GM12874 (cell line): ENCODE measurements around the gene TRABD2B.

Experiments
- TF ChIP-seq, protein P1 (sequence below): IDR thresholded peaks from 2 replicates; pipeline ENCODE4 v1.5.1; 2011; ENCODE audit warnings: low read depth, mild to moderate bottlenecking, control low read depth, low read length, moderate library complexity; ENCODE audit not compliant: insufficient read depth

TRABD2B gene

DNA sequence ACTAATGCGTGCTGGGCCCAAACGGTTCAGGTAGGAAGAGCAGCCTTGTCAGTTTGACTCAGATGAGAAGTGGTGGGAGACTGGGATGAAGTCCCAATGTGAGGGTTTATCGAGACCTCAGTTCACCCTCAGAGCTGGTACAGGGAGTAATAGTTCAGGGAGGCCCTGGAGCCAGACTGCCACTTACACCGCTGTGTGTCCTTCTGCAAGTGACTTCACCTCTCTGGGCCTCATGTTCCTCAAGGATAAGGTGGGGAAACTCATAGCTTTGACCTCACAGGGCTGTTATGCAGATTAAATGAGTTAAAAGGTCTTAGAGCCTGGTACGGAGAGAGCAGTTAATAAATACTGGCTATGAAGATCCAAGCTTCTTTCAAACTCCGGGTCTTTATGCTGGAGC lies 219.9 kb downstream of the TRABD2B start:
- TF ChIP-seq, protein P1, sequence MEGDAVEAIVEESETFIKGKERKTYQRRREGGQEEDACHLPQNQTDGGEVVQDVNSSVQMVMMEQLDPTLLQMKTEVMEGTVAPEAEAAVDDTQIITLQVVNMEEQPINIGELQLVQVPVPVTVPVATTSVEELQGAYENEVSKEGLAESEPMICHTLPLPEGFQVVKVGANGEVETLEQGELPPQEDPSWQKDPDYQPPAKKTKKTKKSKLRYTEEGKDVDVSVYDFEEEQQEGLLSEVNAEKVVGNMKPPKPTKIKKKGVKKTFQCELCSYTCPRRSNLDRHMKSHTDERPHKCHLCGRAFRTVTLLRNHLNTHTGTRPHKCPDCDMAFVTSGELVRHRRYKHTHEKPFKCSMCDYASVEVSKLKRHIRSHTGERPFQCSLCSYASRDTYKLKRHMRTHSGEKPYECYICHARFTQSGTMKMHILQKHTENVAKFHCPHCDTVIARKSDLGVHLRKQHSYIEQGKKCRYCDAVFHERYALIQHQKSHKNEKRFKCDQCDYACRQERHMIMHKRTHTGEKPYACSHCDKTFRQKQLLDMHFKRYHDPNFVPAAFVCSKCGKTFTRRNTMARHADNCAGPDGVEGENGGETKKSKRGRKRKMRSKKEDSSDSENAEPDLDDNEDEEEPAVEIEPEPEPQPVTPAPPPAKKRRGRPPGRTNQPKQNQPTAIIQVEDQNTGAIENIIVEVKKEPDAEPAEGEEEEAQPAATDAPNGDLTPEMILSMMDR = no peak

DNA sequence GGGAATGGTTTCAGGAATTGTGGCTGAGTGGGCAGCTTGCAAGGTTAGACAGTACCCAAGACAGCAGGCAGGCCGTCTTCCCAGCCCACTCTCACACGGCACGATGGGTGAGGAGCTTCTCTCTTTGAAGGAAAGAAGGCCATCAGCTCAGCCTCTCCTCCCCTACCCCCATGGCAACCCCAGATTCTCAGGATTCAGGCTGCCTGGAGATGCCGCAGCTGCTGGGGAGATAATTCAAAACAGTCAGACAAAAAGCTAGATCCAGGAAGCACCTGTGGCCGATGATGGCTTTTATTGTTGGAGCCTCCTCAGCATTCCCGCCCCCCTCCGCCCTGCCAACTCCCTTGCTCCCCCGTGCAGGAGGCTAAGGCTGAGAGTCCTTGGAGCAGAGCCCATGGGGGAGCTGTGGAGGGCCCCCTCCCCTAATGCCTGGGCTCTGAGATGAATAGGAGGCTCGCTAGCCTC lies 220.5 kb downstream of the TRABD2B start:
- TF ChIP-seq, protein P1 = no peak

DNA sequence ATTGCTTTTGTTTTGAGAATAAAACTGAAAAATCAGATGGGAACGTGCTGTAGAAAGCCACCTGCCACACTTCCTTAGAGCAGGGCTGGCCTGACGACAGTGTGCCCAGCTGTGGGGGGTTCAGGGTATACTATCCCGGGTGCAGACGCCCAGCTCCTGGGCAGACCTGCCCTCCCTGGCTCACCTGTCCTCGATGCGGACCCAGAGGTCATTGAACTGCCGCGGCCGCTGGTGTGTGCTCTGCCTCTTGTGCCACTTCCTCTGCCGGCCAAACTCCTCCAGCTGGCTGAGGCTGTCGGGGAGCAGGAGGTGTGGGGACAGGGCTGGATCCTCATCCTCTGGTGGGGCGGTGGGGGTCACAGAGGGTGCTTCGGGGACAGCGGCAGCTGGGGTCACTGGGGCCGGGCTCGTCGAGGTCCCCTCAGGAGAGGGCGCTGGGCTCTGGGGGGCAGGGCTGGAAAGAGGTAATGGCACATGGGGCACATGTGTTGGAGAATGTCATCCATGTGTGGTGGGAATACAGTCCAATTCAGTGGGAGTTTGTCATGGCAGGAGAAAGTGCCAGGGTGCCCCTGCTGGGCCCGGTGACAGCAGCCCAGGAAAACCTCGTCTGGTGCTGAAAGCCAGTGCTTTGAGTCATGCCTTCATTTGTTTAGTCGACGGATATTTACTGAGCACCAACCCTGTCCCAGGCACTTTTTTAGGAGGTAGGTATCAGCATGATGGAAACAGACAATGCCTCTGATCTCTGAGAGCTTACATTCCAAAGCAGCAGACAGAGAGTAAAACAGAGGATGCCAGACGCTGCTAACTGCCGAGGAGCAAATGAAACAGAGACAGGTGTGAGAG lies 222.0 kb downstream of the TRABD2B start:
- TF ChIP-seq, protein P1 = no peak

DNA sequence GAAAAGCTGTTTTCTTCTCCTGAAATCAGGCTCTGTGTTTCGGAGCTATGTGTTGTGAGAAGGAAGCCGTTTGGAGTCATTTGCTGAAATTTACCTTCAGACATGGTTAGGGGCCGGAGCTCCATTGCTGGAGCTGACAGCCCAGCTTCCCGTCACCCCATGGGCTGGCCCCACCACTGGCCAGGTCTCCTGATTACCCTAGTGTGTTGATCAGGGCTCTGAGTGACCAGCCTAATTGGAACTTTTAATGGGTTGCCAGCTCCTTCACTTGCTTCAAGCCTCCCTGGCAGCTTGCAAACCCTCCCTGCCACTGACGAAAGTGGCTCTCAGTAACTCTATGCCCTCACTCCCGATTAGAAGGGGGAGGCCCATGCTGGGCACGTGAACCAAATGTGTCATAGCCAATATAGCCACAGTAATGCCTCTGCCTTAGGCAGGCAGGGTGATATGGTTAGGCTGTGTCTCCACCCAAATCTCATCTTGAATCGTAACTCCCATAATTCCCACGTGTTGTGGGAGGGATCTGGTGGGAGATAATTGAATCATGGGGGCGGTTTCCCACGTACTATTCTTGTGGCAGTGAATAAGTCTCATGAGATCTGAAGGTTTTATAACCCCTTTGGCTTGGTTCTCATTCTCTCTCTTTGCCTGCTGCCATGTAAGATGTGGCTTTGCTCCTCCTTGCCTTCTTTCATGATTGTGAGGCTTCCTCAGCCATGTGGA lies 224.1 kb downstream of the TRABD2B start:
- TF ChIP-seq, protein P1 = no peak

DNA sequence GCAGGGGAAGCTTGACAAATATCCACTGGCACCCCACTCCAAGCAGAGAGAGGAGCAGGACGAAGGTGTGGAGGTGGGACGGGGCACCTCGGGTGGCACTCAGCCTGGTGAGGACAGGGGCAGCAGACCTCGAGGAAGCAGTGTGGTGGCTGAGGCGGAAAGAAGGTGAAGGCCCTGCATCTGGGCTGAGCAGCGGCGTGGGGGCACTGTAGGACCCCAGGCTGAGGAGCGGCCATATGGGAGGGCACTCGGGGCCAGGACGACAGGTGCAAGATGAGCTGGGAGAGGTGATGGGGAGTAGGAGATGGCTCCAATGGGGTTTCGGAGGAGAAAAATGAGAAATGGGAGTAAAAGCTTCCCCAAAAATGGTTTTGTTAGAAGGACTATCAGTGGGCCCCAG lies 224.9 kb downstream of the TRABD2B start:
- TF ChIP-seq, protein P1 = no peak

DNA sequence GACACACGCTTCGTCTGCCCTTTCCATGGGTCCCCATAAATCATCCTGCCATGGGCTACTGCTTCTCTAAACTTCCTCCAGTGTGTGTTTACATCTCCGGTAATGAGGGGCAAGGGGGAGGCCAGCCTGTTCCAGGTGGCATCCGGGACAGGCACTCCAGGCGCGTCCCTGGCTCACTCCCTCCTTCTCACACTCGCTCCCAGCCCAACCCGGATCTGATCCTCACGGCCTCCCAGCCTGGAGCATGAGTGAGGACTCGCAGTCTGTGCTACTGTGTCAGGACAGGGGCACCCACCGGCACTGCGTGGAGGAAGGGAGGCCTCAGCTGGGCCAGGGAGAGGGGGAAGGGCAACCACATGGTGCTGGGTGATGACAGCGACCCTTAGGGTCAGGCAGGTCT lies 225.4 kb downstream of the TRABD2B start:
- TF ChIP-seq, protein P1 = no peak

DNA sequence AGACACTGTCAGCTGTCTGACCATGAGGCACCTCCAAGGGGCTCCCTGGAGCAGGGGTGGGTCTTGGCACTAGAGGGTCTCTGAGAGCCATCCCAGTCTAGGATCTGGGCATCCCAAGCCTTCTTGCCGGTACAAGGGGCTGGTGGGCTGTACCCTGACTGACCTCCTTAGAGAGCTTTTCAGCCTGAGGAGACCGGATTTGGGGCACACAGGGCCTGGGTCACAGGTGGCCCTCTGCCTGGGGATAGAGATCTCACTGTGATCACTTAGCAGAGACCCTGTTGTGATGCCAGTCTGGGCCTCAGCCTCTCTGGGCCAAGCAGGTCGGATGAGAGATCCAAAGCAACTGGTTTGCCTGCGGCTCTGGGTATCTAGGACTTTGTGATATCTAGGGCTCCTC lies 227.2 kb downstream of the TRABD2B start:
- TF ChIP-seq, protein P1 = no peak
